ENCODE data around the gene FMN1. TPM values are rescaled to one million over a fixed set of nuclear protein-coding genes. Genes with fewer than 3 reads are reported as not detected.

The FMN1 gene
- total RNA-seq, 4 donors from 2014 or later: 32.6 to 102 (median 63.0) TPM

GRCh38 chr15:32778391-32779176 is 415.9 kb downstream of the FMN1 start:
- Histone ChIP-seq H3K27ac (no peak overlapping the region), H3K4me3 (no peak overlapping the region), H3K27me3 (no peaks in the 10 kb centered on the region), H3K9me3 (no peaks in the 10 kb centered on the region), H3K36me3 (peaks cover 0 to 1% (median 0%) of the 10 kb centered on the region in 4 donors), H3K4me1 (no peaks in the 10 kb centered on the region)
- in situ Hi-C loops (cut with MboI; ENCODE audit: low pct_ligation_motif_present in 1 of 4, low pct_unique_long_range_greater_than_20kb in 1 of 4, low sequenced_read_pairs in 3 of 4): loop anchor here in 1 of 4 donors (25.0 kb wide), 1 partner anchor 91 kb away; no protein-coding TSS in a partner anchor
- WGBS, 2 donors (ENCODE audit: low coverage in 1 of 2): 80 to 85% methylated on average over 4 of the region's 4 CpGs
- DNase-seq: no peak
- intact Hi-C loops (cut with DNase I; ENCODE audit: low total_unique reads): loop anchor here (1.0 kb wide), 1 partner anchor 33 kb away; no protein-coding TSS in a partner anchor
- TF ChIP-seq POLR2AphosphoS5 (IDR thresholded peaks at IDR 0.05): no peak
- no peak for TF ChIP-seq POLR2A (IDR thresholded peaks at IDR 0.05)
- TF ChIP-seq CTCF (IDR thresholded peaks at IDR 0.05): no peak
- TF ChIP-seq EP300 (IDR thresholded peaks at IDR 0.05; ENCODE audit: low read depth): no peak

DNA sequence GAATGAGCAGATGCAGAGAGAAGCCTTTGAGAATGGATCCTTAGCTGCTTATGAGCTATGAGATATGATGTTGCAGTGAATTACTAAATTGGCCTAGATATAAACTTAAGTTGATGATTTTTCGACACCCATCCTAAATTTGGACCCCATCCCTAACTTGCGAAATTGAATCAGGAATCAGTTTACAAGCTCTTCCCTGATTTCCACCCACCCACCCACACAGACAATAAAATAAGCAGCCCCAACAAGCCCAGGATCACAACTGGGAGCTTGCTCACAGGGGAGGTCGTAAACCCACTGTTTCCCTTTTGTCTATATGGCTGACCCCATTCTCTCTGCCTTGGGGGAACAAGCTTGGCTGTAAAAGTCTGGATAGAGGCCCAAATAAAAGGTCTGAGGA is 419.4 kb downstream of the FMN1 start:
- no peaks in the 10 kb centered on the region for H3K9me3 ChIP-seq
- no peak overlapping the region for H3K27ac ChIP-seq
- 71 to 73% methylated on average over 2 to 3 of the region's 3 CpGs for WGBS, 2 donors (ENCODE audit: low coverage in 1 of 2)
- intact Hi-C loops (cut with DNase I; ENCODE audit: low total_unique reads): no loop called here
- H3K4me3 ChIP-seq: no peak overlapping the region
- no peak for DNase-seq
- peaks cover 0 to 7% (median 0%) of the 10 kb centered on the region in 4 donors for H3K36me3 ChIP-seq
- in situ Hi-C loops (cut with MboI; ENCODE audit: low pct_ligation_motif_present in 1 of 4, low pct_unique_long_range_greater_than_20kb in 1 of 4, low sequenced_read_pairs in 3 of 4): loop anchor here in 1 of 4 donors (25.0 kb wide), 1 partner anchor 88 kb away; no protein-coding TSS in a partner anchor
- H3K4me1 ChIP-seq: no peaks in the 10 kb centered on the region
- TF ChIP-seq POLR2AphosphoS5 (IDR thresholded peaks at IDR 0.05) (no peak), CTCF (IDR thresholded peaks at IDR 0.05) (no peak), EP300 (IDR thresholded peaks at IDR 0.05; ENCODE audit: low read depth) (no peak), POLR2A (IDR thresholded peaks at IDR 0.05) (no peak)
- no peaks in the 10 kb centered on the region for H3K27me3 ChIP-seq

- no peaks in the 10 kb centered on the region for H3K9me3 ChIP-seq
These were observed 420.5 kb downstream of the FMN1 start for GRCh38 chr15:32774022-32774421.

More at GRCh38 chr15:32774022-32774421, 420.5 kb downstream of the FMN1 start:
- Histone ChIP-seq H3K4me1 (no peaks in the 10 kb centered on the region), H3K27ac (no peak overlapping the region), H3K36me3 (peaks cover 0 to 7% (median 0%) of the 10 kb centered on the region in 4 donors), H3K4me3 (no peak overlapping the region), H3K27me3 (no peaks in the 10 kb centered on the region)
- in situ Hi-C loops (cut with MboI; ENCODE audit: low pct_ligation_motif_present in 1 of 4, low pct_unique_long_range_greater_than_20kb in 1 of 4, low sequenced_read_pairs in 3 of 4) (no loop called here), intact Hi-C loops (cut with DNase I; ENCODE audit: low total_unique reads) (no loop called here)
- TF ChIP-seq POLR2A (IDR thresholded peaks at IDR 0.05): no peak
- no peak for TF ChIP-seq CTCF (IDR thresholded peaks at IDR 0.05)
- no peak for TF ChIP-seq POLR2AphosphoS5 (IDR thresholded peaks at IDR 0.05)
- TF ChIP-seq EP300 (IDR thresholded peaks at IDR 0.05; ENCODE audit: low read depth): no peak
- no peak for DNase-seq
- WGBS, 2 donors (ENCODE audit: low coverage in 1 of 2): 84 to 92% methylated on average over 2 to 4 of the region's 4 CpGs

All from transverse colon (tissue), 4 donors.